HG03280 (cell line): ENCODE measurements around the gene CCDC141.
A peak's percentile ranks its signal among the peaks of the same experiment; 100 is the strongest.

ENCODE experiments used
- ATAC-seq: cut with Tn5 transposase; IDR thresholded peaks from one replicate; pipeline ENCODE4 v1.9.1; 2021; ENCODE audit warnings: mild to moderate bottlenecking, moderate library complexity; ENCODE audit not compliant: unreplicated experiment

Gene CCDC141

DNA sequence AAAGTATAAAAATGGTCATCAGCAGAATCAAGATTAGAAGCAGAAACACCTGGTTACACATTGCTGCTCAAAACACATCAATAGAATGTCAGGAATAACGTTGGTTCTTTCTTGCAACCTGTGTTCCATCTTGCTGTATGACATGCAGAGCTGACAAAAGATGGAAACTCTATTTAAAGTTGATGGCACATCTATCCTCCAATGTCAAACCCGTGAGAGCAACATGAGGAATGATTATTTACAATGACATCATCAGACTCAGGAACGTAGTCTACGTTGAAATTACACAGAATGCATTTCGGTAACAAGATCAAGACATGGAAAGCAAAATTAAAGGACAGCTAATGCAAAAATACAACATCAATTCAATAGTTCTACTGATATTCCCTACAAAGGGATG, 216.6 kb downstream of the CCDC141 start:
- ATAC-seq: no peak

- ATAC-seq: no peak
These were observed 219.5 kb downstream of the CCDC141 start for GRCh38 chr2:178830451-178830850.

GRCh38 chr2:178829981-178830380, 220.0 kb downstream of the CCDC141 start:
- no peak for ATAC-seq

GRCh38 chr2:178829299-178829960, 220.5 kb downstream of the CCDC141 start:
- no peak for ATAC-seq

GRCh38 chr2:178828486-178828881, 221.5 kb downstream of the CCDC141 start:
- no peak for ATAC-seq

GRCh38 chr2:178827739-178828485, 222.0 kb downstream of the CCDC141 start:
- ATAC-seq: no peak

GRCh38 chr2:178827111-178827510, 222.8 kb downstream of the CCDC141 start:
- no peak for ATAC-seq

GRCh38 chr2:178825183-178825582, 224.8 kb downstream of the CCDC141 start:
- ATAC-seq: no peak

GRCh38 chr2:178824181-178824580, 225.8 kb downstream of the CCDC141 start:
- ATAC-seq: no peak

- peak; percentile 79 for ATAC-seq
These were observed 229.9 kb downstream of the CCDC141 start for GRCh38 chr2:178819992-178820391.

DNA sequence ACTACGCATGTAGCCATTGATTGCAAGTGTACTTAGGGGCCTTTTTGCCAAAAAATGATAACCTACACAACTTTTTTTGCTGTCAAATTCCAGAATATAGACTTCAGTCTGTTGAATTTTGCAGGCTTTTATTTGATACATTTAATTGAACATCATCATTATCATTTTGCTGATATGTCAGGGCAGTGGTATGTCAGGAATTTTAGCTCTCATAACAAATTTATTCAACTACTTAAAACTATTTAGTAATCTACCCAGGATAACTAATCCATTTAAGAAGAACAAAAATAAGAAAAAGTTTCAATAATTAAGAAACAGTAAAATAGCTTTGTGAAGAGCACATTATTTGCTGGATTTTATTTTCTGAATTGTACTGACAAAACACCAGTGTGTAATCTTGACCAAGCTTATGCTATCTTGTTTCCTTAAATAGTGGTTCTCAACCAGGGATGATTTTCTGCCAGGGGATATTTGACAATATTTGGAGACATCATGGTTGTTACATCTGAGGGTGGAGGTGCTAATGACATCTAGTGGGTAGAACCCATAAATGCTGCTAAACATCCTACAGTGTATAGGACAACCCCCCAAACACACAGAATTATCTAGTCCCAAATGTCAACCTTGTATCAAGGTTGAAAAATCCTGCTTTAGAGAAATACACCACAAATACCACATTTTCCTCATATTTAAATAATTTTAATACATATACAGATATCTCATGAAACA, 230.6 kb downstream of the CCDC141 start:
- ATAC-seq: no peak

DNA sequence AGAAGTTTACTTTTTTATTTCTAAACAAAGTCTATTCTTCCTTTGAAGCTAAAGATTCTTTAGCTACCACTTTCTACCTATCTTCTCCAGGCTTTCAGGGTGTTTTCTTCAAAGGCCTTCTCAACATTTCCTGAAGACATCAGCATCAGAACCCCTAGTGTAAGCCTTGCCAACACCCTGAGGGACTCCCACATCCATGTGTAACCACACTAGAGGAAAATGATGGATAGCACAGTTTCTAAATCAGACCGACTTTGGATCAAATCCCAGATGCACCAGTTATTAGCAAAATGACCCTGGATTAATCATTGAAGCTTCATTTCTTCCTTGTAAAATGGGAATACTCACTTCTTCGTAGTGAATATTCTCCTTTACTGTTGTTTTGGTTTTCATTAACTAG, 238.0 kb downstream of the CCDC141 start:
- ATAC-seq: no peak

DNA sequence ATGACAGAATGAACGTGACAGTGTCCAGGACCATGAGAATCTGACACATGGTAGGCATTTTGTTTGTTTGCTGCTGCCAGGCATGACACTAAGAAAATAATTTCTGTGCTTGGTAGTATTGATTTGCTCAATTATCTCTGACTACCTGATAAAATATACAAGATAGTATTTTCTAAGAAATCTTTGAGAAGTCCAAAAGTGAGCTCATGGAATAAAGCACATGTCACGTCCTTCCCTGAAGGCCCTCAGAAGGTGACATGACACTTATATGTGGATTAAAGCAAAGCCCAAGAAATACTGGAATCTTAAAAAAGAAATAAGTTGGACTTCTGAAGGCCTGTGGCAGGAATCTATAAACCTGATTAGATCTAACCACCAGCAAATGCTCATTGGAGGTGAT, 238.9 kb downstream of the CCDC141 start:
- ATAC-seq: no peak

DNA sequence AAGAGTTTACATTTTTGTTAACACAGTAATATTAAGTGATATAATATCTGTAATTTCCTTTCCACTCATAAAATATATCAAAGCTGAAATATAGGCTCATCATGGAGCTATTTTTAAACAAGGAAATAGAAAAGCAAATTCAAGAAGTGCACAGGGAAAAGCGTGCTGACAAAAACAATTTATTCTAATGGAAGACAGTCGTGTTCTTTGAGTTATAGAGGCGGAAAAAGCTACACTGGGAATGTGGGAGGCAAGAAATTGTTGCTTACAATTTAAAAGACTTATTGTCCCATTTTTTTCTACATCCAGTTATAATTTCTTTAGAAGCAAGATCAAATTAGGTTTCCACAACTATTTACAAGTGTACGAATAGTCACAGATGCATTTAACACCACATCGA, 239.5 kb downstream of the CCDC141 start:
- no peak for ATAC-seq

DNA sequence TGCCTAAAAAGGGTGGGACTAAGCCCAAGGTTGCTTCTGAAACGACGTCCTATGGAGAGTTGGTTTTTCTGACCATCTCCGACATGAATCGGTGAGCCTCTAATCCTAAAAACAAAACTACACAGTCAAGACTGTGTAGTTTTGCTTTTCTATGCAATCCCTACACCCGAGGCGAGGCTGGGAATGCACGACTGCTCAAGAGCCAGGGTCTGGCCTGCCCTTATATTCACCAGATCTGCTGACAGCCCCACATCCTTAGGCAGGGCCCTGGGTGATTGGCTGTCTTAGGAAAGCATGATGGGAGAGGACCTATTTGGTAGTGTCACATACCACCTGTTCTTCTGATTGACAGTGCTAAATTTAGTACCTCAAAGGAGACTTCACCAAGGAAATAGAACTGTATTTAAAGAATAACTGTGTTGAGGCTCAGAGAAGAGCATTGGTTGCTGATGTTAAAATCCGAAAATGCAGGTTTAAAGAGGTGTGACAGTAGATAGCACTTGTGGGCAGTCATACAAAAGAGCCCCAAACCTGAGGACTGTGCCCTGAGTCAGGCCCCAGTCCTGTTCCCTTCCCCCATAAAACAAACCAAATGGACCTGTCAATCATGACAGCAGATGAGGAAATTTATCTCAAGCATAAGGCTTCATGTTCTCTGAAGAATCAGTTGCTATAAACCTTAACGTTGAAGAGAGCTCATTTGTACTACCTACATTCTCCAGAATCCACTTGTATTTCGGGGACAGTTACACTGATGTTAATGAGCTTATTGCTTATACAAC, 242.5 kb downstream of the CCDC141 start, which contains the start of gene TTN:
Gene TTN (minus strand): TSS at position 197 of the 782 bp plus-strand sequence. CDS start 2,781 bp downstream, outside the sequence.
- no peak for ATAC-seq

DNA sequence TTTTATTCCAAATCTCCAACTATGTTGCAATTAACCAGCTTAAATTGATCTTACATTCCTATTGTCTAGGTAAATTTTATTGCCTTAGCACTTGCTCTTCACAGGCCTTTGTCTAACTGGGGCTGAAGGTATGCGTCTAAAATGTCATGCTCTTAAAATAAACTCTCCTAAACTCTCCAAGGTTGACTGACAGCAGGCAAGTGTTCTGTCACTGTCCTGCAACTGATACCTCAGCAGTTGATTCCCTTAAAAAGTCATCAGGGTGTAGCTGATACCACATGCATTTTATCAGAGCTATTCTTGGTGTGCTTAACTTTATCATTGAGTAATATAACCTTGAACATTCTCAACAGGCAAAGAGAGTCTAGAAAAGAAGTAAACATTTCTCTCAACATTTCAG, 243.4 kb downstream of the CCDC141 start:
- ATAC-seq: no peak

DNA sequence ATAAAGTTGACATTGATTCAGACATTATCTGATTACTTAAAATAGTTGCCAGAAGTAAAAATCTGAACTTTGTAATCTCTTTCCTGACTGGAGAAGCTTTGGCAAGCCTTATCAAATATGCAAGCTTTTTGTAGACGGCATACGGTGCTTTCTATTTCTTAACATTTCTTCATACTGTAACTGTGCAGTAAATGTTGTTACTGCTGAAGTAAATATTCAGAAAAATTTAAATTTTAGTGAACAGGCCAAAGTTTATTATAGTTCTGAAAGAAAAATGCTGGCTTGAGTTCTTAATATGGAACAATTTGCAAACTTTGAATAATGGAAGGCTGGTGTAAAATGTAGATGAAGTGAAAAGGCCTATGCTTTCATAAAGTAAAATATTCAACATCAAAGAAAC, 244.5 kb downstream of the CCDC141 start:
- no peak for ATAC-seq

GRCh38 chr2:178804791-178805190, 245.1 kb downstream of the CCDC141 start:
- no peak for ATAC-seq

- ATAC-seq: no peak
These were observed 249.4 kb downstream of the CCDC141 start for GRCh38 chr2:178800510-178800909.

- ATAC-seq: no peak
These were observed 250.6 kb downstream of the CCDC141 start for GRCh38 chr2:178799305-178799704.

- no peak for ATAC-seq
These were observed 253.8 kb downstream of the CCDC141 start for GRCh38 chr2:178796079-178796677.
